ENCODE measurements around the gene CPLX1.
A peak's percentile ranks its signal among the peaks of the same experiment; 100 is the strongest.
"Not testable (repeated sequence)": the region's sequence is repeated elsewhere in the genome, so short reads cannot be mapped to it uniquely, and the experiment has no call there.

CPLX1 gene

GRCh38 chr4:787561-787981 is 38.4 kb downstream of the CPLX1 start:
- DNase-seq, result peak in 2 of 42 donors; percentile 1 to 26
- intact Hi-C loops (cut with DNase I), result no loop called here

GRCh38 chr4:786861-787300 is 39.0 kb downstream of the CPLX1 start:
- intact Hi-C loops (cut with DNase I), result no loop called here
- DNase-seq, result peak in 1 of 42 donors; percentile 7

DNA sequence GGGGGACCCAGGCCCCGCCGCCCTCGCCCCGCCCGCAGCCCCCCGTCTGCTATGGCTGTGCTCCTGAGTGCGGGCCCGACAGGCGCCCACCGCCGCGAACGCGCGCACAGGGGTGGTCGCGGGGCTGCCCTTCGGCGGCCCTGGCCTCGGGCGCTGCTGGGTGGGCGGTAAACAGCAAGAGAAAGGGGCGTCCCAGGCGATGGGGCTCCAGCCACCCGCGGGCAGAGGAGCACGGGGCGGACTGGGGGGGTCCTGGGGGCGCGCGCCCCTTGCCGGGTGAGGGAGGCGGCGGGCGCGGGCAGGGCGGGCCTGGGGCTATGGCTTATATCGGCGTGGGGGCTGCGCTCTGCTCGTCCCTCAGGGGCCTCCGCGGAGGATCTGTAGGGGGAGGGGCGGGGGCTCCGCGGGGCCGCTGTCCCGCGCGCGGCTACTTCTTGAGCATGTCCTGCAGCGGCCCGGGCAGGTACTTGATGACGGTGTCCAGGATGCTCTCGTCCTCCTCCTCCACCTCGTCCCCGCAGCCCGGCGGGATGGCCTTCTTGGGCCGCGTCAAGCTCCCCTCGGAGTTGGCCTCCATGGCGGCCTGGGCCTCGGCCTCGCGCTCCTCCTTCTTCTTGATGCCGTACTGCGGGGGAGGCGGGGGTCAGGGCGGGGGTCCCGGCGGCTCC is 39.7 kb downstream of the CPLX1 start:
- peak in 2 of 42 donors; percentile 1 to 11 for DNase-seq
- intact Hi-C loops (cut with DNase I), result no loop called here

DNA sequence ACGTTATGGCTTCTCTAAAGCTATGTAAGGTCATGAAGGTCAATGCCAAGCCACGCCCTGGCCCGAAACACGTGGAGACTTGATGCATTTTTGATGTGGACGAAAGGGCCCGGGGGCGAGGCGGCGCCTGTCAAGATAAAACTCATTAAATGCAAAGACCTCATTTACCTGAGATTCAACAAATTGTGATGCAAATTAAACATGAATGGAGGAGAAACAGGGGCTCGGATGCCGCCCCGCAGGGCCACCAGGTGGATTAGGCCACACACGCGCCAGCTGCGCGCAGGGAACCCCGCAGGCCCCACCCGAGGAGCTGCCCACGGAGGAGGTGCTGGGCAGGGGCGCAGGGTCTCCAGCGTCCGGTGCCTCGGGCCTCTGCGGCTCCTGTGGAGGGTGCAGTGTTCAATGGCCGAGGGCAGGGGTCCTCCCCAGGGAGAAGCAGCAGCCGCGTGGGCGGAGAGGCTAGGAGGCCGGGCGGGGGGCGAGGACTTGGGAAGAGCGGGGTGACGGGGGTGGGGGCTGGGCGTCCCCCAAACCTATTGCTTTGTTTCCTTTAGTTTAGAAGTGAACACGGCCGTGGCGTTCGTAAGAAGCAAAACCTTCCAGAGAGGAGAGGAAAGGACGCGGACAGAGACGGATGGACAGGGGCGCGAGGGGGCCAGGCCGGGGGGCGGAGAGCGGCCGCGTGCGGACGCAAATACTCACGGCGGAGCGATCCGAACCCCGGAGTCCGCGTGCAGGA is 40.4 kb downstream of the CPLX1 start:
- intact Hi-C loops (cut with DNase I), result no loop called here
- DNase-seq, result peak in 5 of 42 donors; percentile 11 to 50 (median 28)

DNA sequence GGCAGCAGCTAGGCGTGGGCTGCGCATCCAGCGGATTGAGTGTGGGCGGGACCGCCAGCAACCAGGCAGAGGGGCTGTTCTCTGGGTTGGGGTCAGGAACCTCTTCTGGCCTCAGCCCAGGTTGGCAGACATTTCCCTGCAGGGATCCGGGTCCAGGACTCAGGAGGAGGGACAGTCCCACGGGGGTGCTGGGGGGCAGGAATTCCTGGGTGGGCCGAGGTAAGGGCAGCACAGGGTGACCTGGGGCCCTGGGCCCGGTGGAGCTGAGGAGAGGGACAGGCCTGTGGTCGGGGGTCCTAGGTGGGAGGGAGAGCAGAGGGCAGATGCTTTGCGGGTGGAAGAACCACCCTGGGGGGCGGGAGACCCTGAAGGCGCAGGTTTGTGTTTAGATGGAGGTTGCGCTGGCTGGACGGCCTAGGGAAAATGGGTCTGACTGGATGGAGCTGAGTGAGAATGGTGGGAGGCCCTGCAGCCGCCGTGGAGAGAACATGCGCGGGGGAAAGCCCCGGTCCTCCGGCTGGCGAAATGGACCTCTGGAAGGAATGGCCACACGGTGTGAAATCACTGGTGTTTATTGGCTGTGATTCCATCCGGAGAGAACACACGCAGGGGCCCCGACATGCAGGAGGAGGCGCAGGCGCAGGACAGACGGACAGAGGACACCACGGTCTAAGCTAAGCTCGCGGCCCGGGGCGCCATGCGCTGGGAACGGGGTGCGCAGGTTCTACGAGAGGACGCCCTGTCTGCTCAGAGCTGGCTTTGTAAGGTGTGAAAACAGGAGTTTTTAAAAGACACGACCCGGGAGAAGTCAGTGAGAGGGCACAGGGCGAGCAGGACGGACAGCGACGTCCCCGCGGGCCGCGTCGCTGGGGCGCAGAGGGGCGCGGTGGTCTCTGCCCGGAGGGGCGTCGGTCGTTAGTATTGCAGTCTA is 41.3 kb downstream of the CPLX1 start:
- intact Hi-C loops (cut with DNase I), result no loop called here
- DNase-seq, result peak in 5 of 42 donors; percentile 2 to 48 (median 30)

GRCh38 chr4:781493-782216 is 44.3 kb downstream of the CPLX1 start:
- intact Hi-C loops (cut with DNase I), result no loop called here
- peak; percentile 94 to 100 (median 99) for DNase-seq

DNA sequence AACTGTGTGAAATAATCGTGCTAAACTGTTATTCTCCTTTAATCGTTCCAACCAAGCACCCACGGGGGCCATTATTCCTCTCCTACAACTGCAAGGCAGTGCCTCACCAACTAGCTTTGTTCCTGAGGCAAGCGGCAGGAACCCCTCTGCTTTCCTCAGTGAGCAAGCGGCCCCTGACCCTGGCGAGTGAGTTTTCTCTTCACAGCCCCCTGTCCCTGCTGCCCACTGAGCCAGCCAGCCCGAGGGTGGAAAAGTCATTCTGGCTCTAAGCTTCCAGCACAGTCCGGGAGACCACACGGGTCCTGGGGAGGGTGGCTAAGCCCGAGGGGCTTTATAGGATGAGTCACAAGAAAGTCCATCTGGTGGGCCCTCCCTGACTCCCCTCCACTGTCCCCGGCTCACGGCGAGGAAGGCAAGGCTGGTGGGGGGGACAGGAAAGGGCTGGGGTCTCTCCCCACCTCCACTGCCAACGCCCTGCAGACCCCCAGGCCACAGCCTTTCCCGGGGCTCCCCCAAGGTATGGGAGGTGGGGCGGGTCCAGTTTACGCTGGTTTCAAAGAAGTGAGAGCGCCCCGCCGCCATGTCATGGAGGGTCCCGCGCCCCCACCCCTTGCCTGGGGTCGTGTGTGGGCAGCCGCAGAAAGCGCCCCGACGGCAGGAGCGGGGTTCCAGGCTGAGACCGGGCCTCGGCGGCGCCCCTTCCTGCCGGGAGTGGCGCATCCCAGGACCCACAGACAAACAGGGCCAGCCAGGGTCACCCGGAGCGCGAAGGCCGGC is 45.0 kb downstream of the CPLX1 start:
- DNase-seq, result peak in 2 of 42 donors; percentile 42 to 45
- intact Hi-C loops (cut with DNase I), result no loop called here

DNA sequence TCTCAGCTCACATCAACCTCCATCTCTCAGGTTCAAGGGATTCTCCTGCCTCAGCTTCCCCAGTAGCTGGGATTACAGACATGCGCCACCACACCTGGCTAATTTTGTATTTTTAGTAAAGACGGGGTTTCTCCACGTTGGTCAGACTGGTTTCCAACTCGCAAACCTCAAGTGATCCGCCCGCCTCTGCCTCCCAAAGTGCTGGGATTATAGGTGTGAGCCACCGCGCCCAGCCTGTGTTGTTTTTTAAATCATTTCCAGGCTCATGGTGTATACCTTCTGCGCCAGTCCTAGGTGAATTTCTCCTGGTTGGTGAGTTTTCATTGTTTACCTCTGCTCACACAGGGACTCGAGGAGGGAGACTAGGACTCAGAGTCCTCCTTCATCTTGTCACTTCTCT is 45.7 kb downstream of the CPLX1 start:
- DNase-seq; intact Hi-C loops (cut with DNase I): not testable (repeated sequence)

DNA sequence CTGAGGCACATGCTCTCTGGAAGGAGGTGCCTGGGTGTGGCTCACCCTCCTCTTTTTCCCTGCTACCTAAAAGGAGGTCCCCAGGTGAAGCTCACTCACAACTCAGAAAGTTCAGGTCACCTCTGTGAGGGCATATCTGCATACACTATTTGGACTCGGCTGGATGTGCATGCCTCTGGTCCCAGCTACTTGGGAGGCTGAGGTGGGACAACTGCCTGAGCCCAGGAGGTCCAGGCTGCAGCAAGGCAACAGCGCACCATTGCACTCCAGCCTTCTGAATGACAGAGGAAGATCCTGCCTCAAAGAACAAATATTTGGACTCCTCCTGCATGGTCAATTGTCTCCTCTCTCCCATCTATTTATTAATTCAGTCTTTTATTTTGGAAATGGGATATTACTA is 46.4 kb downstream of the CPLX1 start:
- no peak for DNase-seq
- intact Hi-C loops (cut with DNase I), result no loop called here

GRCh38 chr4:777520-778262 is 48.2 kb downstream of the CPLX1 start:
- intact Hi-C loops (cut with DNase I), result no loop called here

DNA sequence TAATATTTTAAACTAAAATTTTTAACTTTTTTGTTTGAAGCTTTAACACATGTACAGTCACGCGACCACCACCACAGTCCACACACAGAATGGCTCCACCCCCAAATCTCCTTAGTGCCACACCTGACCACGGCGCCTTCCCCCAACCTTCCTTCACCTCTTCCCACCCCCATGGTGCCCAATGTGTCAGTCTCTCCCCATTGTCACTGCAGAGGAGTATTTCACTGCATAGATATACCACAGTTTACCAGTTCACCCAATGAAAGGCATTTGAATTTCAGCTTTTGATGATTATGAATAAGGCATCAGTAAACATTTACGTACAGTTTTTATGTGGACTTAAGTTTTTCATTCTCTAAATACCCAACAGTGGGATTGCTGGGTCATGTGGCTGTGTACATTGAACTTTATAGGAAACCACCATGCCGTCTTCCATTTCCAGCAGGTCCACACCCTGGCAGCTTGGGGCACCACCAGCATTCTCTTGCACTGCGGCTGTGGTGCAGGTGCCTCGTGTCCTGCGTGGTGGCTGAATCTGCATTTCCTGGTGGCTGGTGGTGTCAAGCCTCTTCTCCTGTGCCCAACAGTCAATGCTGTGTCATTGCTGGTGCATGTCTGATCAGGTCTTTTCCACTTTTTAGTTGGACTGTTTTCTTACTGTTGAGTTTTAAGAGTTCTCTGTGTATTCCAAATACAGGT is 49.0 kb downstream of the CPLX1 start:
- intact Hi-C loops (cut with DNase I), result no loop called here
- DNase-seq, result no peak

More at GRCh38 chr4:777520-778262, 48.2 kb downstream of the CPLX1 start:
- DNase-seq, result no peak

GRCh38 chr4:775485-775884 is 50.4 kb downstream of the CPLX1 start:
- not testable (repeated sequence) for DNase-seq

GRCh38 chr4:774419-775092 is 51.4 kb downstream of the CPLX1 start:
- DNase-seq; intact Hi-C loops (cut with DNase I): not testable (repeated sequence)

More at GRCh38 chr4:775485-775884, 50.4 kb downstream of the CPLX1 start:
- intact Hi-C loops (cut with DNase I), result not testable (repeated sequence)

- intact Hi-C loops (cut with DNase I), result no loop called here
- DNase-seq, result no peak
Observed at GRCh38 chr4:773214-773613, 52.7 kb downstream of the CPLX1 start.

DNA sequence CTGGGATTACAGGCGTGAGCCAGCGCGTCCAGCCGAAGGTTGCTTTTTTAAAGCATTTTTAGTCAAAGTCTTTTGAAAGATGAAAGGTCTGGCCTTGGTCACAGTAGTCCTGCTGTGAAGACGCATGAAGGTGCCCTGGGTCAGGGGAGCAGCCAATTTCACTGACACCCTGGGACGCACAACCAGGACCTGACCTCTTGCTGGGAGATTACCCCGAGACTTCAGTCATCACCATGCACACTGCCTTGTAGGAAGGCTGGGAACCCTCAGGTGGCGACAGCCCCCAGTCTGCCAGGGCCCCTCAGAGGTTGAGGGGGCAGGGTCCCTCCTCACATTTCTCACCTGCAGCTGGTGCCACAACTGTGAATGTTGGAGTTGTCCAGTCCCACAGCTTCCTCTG is 53.2 kb downstream of the CPLX1 start:
- intact Hi-C loops (cut with DNase I), result no loop called here
- DNase-seq, result no peak

DNA sequence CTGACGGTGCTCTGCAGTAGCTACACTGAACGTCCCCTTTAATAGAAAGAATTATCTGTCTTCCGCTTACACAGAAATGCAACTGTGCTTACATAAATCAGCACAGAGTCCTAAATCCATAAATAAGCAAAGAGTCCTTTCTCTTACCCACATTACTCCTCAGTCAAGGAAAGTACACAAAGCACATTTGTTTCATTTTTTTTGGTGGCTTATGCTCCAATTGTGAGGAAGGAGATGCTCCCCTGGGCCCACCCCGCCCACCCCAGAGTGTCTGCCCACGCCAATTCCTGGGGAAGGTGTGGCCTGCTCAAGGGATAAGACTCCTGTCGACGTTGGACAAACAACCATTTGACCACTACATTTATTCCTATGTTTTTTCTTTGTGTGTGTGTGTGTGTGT is 53.8 kb downstream of the CPLX1 start:
- no peak for DNase-seq
- intact Hi-C loops (cut with DNase I), result no loop called here

All from head of caudate nucleus (tissue), 42 donors.